NB4 (cell line): ENCODE data around the gene NIPAL3.

Source experiments
- DNase-seq: peaks from one replicate; pipeline ENCODE4 v3.0.0; 2010; ENCODE audit warnings: low read depth
- H3K4me3 ChIP-seq: one replicate; pipeline ENCODE4 v1.5.1; 2011; ENCODE audit warnings: mild to moderate bottlenecking, low read depth, low read length, moderate library complexity
- MYC ChIP-seq: IDR thresholded peaks from 2 replicates; pipeline ENCODE4 v1.6.1; 2011; ENCODE audit warnings: low read depth, low read length
- POLR2A ChIP-seq: IDR thresholded peaks from 2 replicates; pipeline ENCODE4 v1.6.1; 2011; ENCODE audit warnings: mild to moderate bottlenecking; ENCODE audit not compliant: insufficient read length; ENCODE audit errors: extremely low read depth
- TF ChIP-seq, protein P1 (sequence below): IDR thresholded peaks from 2 replicates; pipeline ENCODE4 v1.6.1; 2011; ENCODE audit warnings: low read depth, low read length
- TF ChIP-seq, protein P2 (sequence below): IDR thresholded peaks from one replicate; pipeline ENCODE4 v1.5.1; 2012; ENCODE audit warnings: low read depth, low read length

The NIPAL3 gene

DNA sequence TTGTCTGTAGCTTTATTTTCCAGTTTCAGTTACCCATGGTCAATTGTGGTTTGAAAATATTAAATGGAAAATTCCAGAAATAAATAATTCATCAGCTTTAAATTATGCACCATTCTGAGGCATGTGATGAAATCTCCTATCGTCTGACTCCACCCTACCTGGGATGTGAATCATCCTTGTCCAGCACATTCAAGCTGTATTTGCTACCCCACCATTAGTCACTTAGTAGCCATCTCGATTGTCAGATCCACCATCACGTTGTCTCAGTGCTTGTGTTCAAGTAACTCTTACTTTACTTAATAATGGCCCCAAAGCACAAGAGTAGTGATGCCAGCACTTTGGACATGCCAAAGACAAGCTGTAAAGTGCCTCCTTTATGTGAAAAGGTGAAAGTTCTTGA lies 6.1 kb upstream of the NIPAL3 start:
- TF ChIP-seq, protein P1, sequence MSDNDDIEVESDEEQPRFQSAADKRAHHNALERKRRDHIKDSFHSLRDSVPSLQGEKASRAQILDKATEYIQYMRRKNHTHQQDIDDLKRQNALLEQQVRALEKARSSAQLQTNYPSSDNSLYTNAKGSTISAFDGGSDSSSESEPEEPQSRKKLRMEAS: no peak
- TF ChIP-seq POLR2A (no peak), MYC (no peak)
- TF ChIP-seq, protein P2, sequence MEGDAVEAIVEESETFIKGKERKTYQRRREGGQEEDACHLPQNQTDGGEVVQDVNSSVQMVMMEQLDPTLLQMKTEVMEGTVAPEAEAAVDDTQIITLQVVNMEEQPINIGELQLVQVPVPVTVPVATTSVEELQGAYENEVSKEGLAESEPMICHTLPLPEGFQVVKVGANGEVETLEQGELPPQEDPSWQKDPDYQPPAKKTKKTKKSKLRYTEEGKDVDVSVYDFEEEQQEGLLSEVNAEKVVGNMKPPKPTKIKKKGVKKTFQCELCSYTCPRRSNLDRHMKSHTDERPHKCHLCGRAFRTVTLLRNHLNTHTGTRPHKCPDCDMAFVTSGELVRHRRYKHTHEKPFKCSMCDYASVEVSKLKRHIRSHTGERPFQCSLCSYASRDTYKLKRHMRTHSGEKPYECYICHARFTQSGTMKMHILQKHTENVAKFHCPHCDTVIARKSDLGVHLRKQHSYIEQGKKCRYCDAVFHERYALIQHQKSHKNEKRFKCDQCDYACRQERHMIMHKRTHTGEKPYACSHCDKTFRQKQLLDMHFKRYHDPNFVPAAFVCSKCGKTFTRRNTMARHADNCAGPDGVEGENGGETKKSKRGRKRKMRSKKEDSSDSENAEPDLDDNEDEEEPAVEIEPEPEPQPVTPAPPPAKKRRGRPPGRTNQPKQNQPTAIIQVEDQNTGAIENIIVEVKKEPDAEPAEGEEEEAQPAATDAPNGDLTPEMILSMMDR: no peak
- H3K4me3 ChIP-seq: no peak overlapping the region
- no peak for DNase-seq

DNA sequence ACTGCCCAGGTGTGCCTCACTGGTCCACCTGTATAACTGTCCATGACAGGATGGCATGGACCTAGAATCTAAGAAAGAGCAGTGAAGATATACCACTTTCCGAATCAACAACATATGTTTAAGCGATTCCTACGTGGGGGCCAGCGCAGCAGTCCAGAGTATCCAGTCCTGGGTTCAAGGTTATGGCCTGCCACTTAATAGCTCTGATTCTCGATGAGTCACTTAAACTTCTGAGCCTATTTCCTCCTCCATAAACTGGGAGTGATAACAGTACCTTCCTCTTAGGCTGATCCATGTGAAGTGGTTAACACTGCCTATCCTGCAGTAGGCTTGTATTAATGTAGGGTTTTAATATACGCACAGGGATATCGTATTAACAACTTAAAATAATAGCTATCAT lies 4.9 kb upstream of the NIPAL3 start:
- H3K4me3 ChIP-seq: no peak overlapping the region
- no peak for DNase-seq
- no peak for TF ChIP-seq MYC
- TF ChIP-seq, protein P1: no peak

DNA sequence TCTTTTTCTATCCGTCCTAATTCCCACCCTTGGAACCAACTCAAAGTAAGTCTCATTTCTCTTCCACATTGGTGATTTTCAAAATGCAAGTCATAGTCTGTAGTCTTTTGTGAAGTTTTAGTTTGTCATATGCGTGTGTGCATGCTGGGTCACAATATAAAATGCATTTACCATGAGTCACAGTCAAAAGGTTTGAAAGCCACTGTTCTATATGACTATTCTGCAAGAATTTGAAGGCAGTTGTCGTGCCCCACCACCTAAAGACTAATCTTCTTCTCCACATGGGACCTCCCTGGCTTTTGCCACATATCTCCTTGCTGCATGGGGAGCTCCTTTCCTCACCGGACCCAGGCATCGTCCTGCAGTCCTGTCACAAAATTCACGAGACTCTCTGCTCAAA lies 3.6 kb upstream of the NIPAL3 start:
- no peak for DNase-seq

DNA sequence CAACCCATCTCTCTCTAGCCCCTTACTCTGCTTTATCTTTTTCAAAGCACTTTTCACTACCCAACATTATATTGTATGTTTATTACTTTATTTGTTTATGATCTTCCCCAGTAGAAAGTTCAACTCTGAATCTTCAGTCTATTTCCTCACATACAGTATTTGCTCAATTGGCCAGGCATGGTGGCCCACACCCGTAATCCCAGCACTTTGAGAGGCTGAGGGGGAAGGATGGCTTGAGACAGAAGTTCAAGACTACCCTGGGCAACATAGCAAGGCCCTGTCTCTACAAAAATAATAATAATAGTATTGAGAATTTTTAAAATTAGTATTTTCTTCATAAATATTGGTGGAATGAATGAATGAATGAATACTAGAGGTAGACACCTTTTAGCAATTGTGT lies 3.2 kb upstream of the NIPAL3 start:
- no peak for DNase-seq
- TF ChIP-seq MYC: no peak
- TF ChIP-seq POLR2A: no peak
- TF ChIP-seq, protein P1: no peak
- TF ChIP-seq, protein P2: no peak
- peak overlapping the region; percentile 74 for H3K4me3 ChIP-seq

More for the DNA sequence above, 3.6 kb upstream of the NIPAL3 start:
- TF ChIP-seq, protein P2: no peak
- TF ChIP-seq MYC: no peak
- no peak for TF ChIP-seq POLR2A
- TF ChIP-seq, protein P1: no peak
- no peak overlapping the region for H3K4me3 ChIP-seq

DNA sequence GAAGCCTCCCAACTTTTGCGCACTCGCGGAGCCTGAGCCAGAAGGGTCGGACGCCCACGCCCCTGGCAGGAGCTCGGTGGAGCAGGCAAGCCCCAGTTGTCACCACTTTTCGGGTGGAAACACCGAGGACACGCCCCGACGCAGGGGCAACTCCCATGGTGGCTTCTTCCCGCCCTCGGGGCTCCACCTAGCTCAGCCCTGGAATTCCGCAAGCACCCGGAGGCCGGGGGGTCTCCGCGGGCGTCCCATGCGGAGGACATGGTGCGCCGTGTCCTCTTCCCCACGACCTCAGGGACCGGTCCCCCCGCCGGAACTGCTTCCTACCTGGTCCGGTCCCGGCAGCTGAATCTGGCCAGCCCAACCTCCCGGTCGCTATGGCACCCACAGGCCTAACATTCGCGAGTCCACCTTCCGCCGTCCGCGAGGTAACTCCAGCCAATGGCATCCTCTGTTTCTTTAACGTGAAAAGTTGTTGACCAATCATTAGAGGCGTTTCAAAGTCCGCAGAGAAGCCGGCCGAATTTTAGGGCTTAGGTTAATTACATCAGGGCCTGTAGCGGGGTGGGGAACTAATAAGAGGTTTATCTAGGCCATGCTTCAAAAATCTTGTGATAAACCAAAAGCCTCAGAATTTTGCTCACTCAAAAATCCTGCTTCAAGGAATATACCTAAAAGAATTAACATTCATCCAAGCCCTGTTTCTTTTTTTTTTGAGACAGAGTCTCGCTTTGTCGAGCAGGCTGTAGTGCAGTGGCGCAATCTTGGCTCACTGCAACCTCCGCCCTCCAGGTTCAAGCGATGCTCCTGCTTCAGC lies 2.0 kb upstream of the NIPAL3 start, which contains the start of gene STPG1:
Gene STPG1 (minus strand): TSS at position 433 of the 814 bp plus-strand sequence. CDS start 12,394 bp downstream, outside the sequence.
- peak within 1 kb of the TSS; percentile 74 for H3K4me3 ChIP-seq
- peak; percentile 88 for DNase-seq
- no peak for TF ChIP-seq MYC
- TF ChIP-seq POLR2A: peak; percentile 12

DNA sequence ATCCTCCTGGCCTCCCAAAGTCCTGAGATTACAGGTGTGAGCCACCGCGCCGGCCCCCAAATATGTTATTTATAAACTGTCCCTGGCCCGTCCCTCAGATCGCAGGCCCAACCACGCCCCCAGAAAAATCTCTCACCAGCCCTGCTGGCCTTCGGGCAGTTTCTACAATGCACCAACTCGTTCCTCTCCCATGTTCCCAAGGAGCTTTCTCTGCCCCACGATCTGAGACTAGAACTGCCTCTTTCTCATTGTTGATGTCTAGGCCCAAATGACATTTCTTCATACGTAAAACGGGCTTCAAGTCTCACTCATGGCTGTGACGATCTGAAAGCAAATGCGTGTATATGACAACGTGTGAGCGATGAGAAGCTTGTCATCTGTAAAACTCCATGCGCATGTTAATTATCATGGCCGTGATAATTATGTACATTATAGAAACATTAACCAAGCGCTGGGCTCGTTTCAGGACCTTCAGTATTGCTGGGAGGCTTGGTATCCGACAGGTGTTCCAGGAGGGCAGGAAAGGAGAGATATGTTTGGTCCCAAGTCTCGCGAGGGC lies 748 bp upstream of the NIPAL3 start:
- no peak overlapping the region for H3K4me3 ChIP-seq
- TF ChIP-seq, protein P2: no peak
- no peak for TF ChIP-seq POLR2A
- TF ChIP-seq MYC: no peak
- TF ChIP-seq, protein P1: no peak
- no peak for DNase-seq
